ENCODE data around the gene ABO.

DNA sequence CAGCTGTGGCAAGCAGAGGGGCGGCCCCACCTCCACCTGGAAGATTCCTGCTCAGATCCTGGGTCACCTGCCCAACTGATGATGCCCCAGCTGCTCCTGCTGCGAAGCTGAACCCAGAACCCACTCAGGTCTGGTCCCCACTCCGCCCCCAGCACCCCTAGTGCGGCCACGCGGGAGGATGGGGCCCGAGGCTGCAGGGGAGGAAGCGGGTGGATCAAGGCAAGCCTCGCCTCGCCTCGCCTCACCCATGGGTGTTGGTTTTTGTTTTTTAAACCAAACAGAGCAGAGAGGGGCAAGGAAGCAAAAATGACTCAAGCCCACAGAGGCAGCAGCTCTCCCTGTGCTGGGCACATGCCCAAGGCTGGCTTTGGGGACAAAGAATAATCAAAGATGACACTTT is 23.2 kb downstream of the ABO start:
- TF ChIP-seq POLR2AphosphoS5 (IDR thresholded peaks at IDR 0.05; ENCODE audit: low read depth, low read length) (no peak), TAF1 (IDR thresholded peaks at IDR 0.05; ENCODE audit: low read depth, low read length) (no peak)
